ENCODE measurements around the gene CBX1.
A peak's percentile ranks its signal among the peaks of the same experiment; 100 is the strongest.
"Not testable (repeated sequence)": the region's sequence is repeated elsewhere in the genome, so short reads cannot be mapped to it uniquely, and the experiment has no call there.

Gene CBX1

DNA sequence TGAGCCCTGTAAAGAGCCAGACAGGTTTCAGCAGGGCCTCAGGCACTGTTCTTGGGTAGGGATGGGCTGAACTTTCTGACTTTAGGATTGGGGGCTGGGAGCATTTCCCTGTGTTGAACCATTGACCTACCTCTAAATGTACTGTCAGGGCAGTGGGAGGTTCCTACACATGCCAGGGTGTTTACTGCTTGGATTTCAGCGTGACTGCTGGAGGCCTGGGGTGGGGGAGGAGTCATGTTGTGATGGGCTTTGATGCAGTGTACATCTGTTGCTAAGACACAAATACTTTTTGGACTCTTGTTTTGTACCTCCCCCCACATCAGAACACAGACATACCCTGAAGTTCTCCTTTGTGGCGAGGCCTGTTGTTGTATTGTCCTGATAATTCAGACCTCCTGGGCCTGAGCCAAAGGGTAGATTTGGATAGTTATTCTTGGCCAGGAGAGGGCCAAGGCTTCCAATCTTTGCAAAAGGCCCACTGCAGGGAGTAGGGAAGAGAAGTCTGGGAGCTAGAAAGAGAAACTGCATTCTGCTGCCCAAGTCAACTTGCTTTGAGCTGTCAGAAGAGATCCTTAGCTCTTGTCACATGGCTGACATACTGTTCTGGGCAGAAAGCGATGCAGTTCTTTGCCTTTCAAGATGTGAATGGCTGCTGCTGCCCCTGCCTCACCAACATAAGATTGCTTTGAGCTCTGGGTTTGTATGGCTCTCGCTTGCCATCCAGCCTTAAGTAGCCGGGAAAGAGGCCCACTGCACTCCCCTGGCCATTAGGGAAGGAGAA lies 49.4 kb downstream of the CBX1 start:
- DNase-seq (ENCODE audit: low spot score), result peak; percentile 52

DNA sequence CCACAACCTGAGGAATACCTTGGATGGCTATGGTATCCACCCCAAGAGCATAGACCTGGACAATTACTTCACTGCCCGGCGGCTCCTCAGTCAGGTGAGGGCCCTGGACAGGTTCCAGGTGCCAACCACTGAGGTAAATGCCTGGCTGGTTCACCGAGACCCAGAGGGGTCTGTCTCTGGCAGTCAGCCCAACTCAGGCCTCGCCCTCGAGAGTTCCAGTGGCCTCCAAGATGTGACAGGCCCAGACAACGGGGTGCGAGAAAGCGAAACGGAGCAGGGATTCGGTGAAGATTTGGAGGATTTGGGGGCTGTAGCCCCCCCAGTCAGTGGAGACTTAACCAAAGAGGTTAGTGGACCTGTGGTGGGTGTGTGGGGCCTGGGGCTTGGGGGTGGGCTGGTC lies 50.0 kb downstream of the CBX1 start:
- DNase-seq (ENCODE audit: low spot score), result no peak

- DNase-seq (ENCODE audit: low spot score), result peak; percentile 88
These were observed 52.7 kb downstream of the CBX1 start for GRCh38 chr17:48048384-48049126.

GRCh38 chr17:48047741-48048383 lies 53.4 kb downstream of the CBX1 start, which contains the start of gene NFE2L1:
NFE2L1 (plus strand) TSS chr17:48048359; CDS start chr17:48051119, 2,760 bp downstream.
- DNase-seq (ENCODE audit: low spot score), result peak; percentile 96

GRCh38 chr17:48047113-48047740 lies 54.1 kb downstream of the CBX1 start:
- no peak for DNase-seq (ENCODE audit: low spot score)

DNA sequence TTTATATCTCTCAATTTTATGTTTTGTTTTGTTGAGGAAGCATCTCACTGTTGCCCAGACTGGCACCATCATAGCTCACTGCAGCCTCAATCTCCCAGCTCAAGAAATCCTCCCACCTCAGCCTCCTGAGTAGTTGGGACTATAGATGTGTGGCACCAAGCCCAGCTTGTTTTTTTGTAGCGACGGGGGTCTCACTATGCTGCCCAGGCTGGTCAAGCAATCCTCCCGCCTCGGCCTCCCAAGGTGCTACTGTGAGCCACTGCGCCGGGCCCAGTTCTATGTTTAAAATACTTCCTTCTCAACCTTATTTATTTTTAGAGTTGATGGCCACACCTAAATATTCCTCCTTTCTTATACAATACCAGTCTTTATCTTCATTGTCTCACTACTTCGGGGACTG lies 55.0 kb downstream of the CBX1 start:
- no peak for DNase-seq (ENCODE audit: low spot score)

GRCh38 chr17:48045316-48046001 lies 55.8 kb downstream of the CBX1 start:
- no peak for DNase-seq (ENCODE audit: low spot score)

- no peak for DNase-seq (ENCODE audit: low spot score)
These were observed 56.4 kb downstream of the CBX1 start for GRCh38 chr17:48044851-48045250.

- no peak for DNase-seq (ENCODE audit: low spot score)
These were observed 58.1 kb downstream of the CBX1 start for GRCh38 chr17:48043176-48043575.

GRCh38 chr17:48038687-48039086 lies 62.6 kb downstream of the CBX1 start:
- no peak for DNase-seq (ENCODE audit: low spot score)

DNA sequence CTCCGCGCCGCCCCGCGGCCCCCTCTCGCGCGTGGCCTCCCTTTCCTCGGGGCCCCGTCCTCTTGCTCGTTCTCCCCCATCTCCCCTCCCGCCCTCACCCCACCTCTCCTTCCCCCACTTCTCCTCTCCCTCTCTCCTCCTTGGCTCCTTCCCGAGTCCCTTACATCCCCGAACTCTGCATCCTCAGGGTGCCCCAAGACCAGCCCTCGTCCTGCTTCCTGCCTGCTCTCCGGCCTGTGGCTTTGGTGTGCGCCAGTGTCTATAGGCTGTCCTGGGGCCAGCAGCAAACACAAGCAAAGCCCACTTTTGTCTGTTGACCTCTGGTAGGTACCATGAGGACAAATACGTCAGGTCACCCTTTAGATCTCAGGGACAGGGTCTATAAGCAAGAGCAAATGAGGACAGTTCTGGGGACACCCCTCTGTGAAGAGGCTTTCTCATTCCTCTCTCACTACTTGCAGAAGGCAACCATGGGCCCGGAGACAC lies 63.4 kb downstream of the CBX1 start:
- DNase-seq (ENCODE audit: low spot score), result no peak

GRCh38 chr17:48037036-48037837 lies 64.0 kb downstream of the CBX1 start, which contains the start of gene COPZ2:
COPZ2 (minus strand) TSS chr17:48037797; CDS start chr17:48037777, 20 bp downstream.
- peak; percentile 71 for DNase-seq (ENCODE audit: low spot score)

GRCh38 chr17:48036693-48037035 lies 64.6 kb downstream of the CBX1 start:
- DNase-seq (ENCODE audit: low spot score), result no peak

- not testable (repeated sequence) for DNase-seq (ENCODE audit: low spot score)
These were observed 66.5 kb downstream of the CBX1 start for GRCh38 chr17:48034734-48035133.

DNA sequence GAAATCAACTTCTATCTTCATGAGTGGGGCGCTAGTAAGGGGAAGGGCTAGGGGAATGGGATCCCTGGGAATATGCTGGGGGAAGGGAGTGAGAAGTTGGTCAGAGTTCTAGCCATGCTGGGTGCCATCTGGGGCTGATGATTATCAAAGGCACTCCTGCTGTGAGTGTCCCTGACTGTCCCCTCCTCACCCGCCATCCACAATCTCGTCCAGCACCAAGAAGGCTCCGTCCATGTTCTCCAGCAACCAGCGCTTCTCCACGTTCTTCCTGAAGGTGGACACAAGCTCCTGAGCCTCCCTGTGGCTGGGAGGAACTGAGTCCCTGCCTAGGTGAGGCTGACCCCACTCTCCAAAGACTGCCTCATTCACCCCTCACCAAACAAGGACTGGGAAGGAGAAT lies 69.3 kb downstream of the CBX1 start:
- DNase-seq (ENCODE audit: low spot score), result no peak

DNA sequence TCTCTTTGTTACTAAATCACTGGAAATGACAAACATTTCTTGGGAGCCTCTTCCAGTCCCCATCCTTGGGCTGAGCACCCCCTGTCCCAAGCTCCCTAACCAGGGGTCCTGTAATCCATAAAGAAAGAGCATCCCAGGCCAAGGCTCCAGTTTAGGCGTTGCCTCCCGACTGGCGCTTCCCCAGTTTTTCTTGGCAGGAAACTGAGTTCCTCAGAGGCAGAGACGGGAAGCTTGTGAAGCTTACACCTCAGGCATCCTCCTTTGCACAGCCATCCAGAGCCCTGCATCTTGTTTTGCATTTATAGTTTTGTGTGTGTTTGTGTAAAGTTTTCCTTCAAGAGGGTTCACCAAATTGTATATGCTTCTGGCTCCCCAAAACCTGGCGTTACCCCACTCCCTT lies 70.7 kb downstream of the CBX1 start:
- DNase-seq (ENCODE audit: low spot score), result no peak

DNA sequence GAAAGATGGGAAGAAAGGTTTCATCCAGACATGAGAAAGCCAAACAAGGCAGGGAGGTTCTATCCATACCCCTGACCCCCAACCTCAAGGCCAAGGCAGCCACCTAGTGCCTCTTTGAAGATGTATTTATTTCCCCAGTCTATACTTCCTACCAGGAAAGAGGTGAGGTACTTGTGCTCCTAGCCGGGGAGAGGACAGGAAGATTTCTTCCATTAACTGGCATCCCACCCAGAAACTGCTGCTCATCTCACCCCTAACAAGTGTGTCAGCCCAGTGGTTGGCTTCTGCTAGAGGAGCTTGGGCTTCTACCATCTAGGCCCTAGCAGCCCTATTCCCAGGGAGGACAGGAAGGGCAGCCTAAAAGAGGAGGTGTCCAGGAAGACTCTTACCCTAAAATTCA lies 72.5 kb downstream of the CBX1 start:
- no peak for DNase-seq (ENCODE audit: low spot score)

GRCh38 chr17:48027322-48027981 lies 73.8 kb downstream of the CBX1 start:
- DNase-seq (ENCODE audit: low spot score), result no peak

GRCh38 chr17:48026502-48027321 lies 74.6 kb downstream of the CBX1 start:
- DNase-seq (ENCODE audit: low spot score), result peak; percentile 90

All from AG08396 (cell line).